ENCODE data around the gene ENTHD1.

Gene ENTHD1

DNA sequence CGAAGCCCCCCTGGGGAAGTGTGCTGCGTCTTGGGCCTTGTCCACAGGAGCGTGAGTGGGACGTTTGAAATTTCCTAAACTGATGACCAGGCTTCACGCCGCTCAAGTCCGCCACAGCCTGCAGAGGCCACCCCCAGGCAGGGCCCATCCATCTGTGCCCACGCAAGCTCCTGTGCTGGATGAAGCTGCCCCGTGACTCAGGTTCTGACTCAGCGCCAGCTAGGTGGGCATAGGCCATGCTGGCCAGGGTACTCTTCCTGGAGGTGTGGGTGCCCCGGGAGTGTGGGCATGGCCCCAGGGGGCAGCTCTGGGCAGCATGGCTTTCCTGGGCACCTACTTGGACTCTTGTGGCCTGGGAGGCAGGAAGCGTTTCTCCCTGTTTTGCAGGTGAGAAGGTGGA, 188.2 kb downstream of the ENTHD1 start:
- Histone ChIP-seq H3K27ac (ENCODE audit: low read depth, low read length) (no peak overlapping the region), H2AFZ (ENCODE audit: low read length, unreplicated experiment) (no peak overlapping the region), H3K27me3 (ENCODE audit: insufficient read depth, low read length) (peaks cover 47% of the 10 kb centered on the region)

GRCh38 chr22:39703928-39704639, 189.5 kb downstream of the ENTHD1 start:
- Histone ChIP-seq H3K36me3 (ENCODE audit: insufficient read depth, low read length) (no peaks in the 10 kb centered on the region), H3K4me1 (ENCODE audit: control insufficient read depth, insufficient read depth, low read length, unreplicated experiment) (no peaks in the 10 kb centered on the region), H3K79me2 (ENCODE audit: control insufficient read depth, insufficient read depth, low read length, unreplicated experiment) (no peaks in the 10 kb centered on the region), H3K27me3 (ENCODE audit: insufficient read depth, low read length) (peaks cover 39% of the 10 kb centered on the region), H3K4me3 (ENCODE audit: low read depth, low read length) (no peak overlapping the region), H3K27ac (ENCODE audit: low read depth, low read length) (no peak overlapping the region), H2AFZ (ENCODE audit: low read length, unreplicated experiment) (no peak overlapping the region)

More for the DNA sequence above, 188.2 kb downstream of the ENTHD1 start:
- Histone ChIP-seq H3K4me1 (ENCODE audit: control insufficient read depth, insufficient read depth, low read length, unreplicated experiment) (no peaks in the 10 kb centered on the region), H3K36me3 (ENCODE audit: insufficient read depth, low read length) (no peaks in the 10 kb centered on the region), H3K79me2 (ENCODE audit: control insufficient read depth, insufficient read depth, low read length, unreplicated experiment) (no peaks in the 10 kb centered on the region), H3K4me3 (ENCODE audit: low read depth, low read length) (no peak overlapping the region)

- Histone ChIP-seq H3K36me3 (ENCODE audit: insufficient read depth, low read length) (no peaks in the 10 kb centered on the region), H3K4me3 (ENCODE audit: low read depth, low read length) (no peak overlapping the region), H3K27ac (ENCODE audit: low read depth, low read length) (no peak overlapping the region), H3K79me2 (ENCODE audit: control insufficient read depth, insufficient read depth, low read length, unreplicated experiment) (no peaks in the 10 kb centered on the region), H2AFZ (ENCODE audit: low read length, unreplicated experiment) (no peak overlapping the region), H3K4me1 (ENCODE audit: control insufficient read depth, insufficient read depth, low read length, unreplicated experiment) (no peaks in the 10 kb centered on the region), H3K27me3 (ENCODE audit: insufficient read depth, low read length) (peaks cover 33% of the 10 kb centered on the region)
Measured at GRCh38 chr22:39703091-39703490, 190.5 kb downstream of the ENTHD1 start.

GRCh38 chr22:39700565-39700964, 193.0 kb downstream of the ENTHD1 start:
- H3K27me3 ChIP-seq (ENCODE audit: insufficient read depth, low read length), result peaks cover 37% of the 10 kb centered on the region

GRCh38 chr22:39699631-39700360, 193.8 kb downstream of the ENTHD1 start:
- Histone ChIP-seq H3K27ac (ENCODE audit: low read depth, low read length) (no peak overlapping the region), H2AFZ (ENCODE audit: low read length, unreplicated experiment) (no peak overlapping the region), H3K27me3 (ENCODE audit: insufficient read depth, low read length) (peaks cover 37% of the 10 kb centered on the region), H3K4me1 (ENCODE audit: control insufficient read depth, insufficient read depth, low read length, unreplicated experiment) (no peaks in the 10 kb centered on the region), H3K36me3 (ENCODE audit: insufficient read depth, low read length) (no peaks in the 10 kb centered on the region), H3K4me3 (ENCODE audit: low read depth, low read length) (no peak overlapping the region), H3K79me2 (ENCODE audit: control insufficient read depth, insufficient read depth, low read length, unreplicated experiment) (no peaks in the 10 kb centered on the region)

More at GRCh38 chr22:39700565-39700964, 193.0 kb downstream of the ENTHD1 start:
- Histone ChIP-seq H3K36me3 (ENCODE audit: insufficient read depth, low read length) (no peaks in the 10 kb centered on the region), H3K4me3 (ENCODE audit: low read depth, low read length) (no peak overlapping the region), H3K27ac (ENCODE audit: low read depth, low read length) (no peak overlapping the region), H3K79me2 (ENCODE audit: control insufficient read depth, insufficient read depth, low read length, unreplicated experiment) (no peaks in the 10 kb centered on the region), H2AFZ (ENCODE audit: low read length, unreplicated experiment) (no peak overlapping the region), H3K4me1 (ENCODE audit: control insufficient read depth, insufficient read depth, low read length, unreplicated experiment) (no peaks in the 10 kb centered on the region)

DNA sequence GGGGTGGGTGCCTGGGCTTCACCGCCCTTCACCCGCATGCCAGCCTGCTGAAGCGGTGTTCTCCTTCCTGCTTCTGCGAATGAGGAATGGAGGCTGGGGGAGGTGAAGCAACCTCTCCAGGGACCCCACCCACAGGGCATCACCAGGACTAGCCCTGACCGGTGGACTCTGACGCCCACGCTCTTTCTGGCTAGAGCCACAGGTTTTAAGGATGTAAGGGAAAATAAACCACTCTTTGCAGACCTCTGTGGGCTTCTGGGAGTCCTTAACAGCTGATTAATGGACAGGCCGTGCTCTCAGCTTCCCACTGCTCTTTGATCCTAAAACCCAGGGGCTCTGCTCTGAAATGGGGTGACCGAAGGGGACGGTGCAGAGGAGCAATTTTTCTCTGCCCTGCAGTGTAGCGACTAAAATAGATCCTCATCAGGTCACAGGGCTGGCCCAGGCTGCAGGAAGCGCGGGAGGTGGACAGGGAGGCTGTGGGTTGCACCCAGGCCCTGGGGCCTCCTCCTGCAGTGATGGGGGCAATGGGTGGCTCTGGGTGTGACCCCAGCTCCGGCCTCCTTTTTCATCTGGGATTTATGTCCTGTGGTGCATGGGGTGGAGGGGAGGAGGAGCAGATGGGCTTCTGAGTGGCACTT, 195.7 kb downstream of the ENTHD1 start:
- peaks cover 27% of the 10 kb centered on the region for H3K27me3 ChIP-seq (ENCODE audit: insufficient read depth, low read length)
- H3K4me3 ChIP-seq (ENCODE audit: low read depth, low read length), result no peak overlapping the region
- no peaks in the 10 kb centered on the region for H3K79me2 ChIP-seq (ENCODE audit: control insufficient read depth, insufficient read depth, low read length, unreplicated experiment)
- no peaks in the 10 kb centered on the region for H3K4me1 ChIP-seq (ENCODE audit: control insufficient read depth, insufficient read depth, low read length, unreplicated experiment)
- no peak overlapping the region for H2AFZ ChIP-seq (ENCODE audit: low read length, unreplicated experiment)
- no peaks in the 10 kb centered on the region for H3K36me3 ChIP-seq (ENCODE audit: insufficient read depth, low read length)
- H3K27ac ChIP-seq (ENCODE audit: low read depth, low read length), result no peak overlapping the region

DNA sequence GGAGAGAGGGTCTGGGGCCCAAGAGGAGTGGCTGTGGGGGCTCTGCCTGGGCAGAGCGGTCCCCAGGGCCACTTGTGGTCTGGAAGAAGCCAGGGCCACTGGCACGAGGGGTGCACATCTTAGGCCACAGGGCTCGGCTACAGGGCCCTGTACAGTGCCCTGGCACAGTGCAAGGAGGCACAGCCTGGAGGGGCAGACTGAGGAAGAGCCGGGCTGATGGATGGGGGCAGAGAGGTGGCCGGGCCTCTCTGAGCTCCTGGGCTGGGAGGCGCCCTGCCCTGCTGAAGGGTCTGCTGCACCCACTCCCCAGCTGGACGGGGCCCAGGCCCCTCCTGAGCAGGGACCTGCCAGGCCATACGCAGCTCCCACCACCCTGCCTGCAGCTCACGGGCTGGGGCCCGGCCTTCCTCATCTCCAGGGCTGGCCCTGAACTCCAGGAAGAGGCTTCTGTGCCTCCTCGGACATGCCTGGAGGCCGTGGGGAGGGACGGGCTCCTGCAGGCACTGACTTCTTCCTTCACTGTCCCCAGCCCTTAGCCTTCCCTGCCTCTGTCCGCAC, 199.5 kb downstream of the ENTHD1 start:
- no peaks in the 10 kb centered on the region for H3K36me3 ChIP-seq (ENCODE audit: insufficient read depth, low read length)
- no peaks in the 10 kb centered on the region for H3K79me2 ChIP-seq (ENCODE audit: control insufficient read depth, insufficient read depth, low read length, unreplicated experiment)
- H3K27me3 ChIP-seq (ENCODE audit: insufficient read depth, low read length), result peaks cover 25% of the 10 kb centered on the region
- no peaks in the 10 kb centered on the region for H3K4me1 ChIP-seq (ENCODE audit: control insufficient read depth, insufficient read depth, low read length, unreplicated experiment)
- H3K27ac ChIP-seq (ENCODE audit: low read depth, low read length), result no peak overlapping the region
- no peak overlapping the region for H2AFZ ChIP-seq (ENCODE audit: low read length, unreplicated experiment)
- H3K4me3 ChIP-seq (ENCODE audit: low read depth, low read length), result no peak overlapping the region
